ENCODE measurements around the gene KAZN.

Gene KAZN

DNA sequence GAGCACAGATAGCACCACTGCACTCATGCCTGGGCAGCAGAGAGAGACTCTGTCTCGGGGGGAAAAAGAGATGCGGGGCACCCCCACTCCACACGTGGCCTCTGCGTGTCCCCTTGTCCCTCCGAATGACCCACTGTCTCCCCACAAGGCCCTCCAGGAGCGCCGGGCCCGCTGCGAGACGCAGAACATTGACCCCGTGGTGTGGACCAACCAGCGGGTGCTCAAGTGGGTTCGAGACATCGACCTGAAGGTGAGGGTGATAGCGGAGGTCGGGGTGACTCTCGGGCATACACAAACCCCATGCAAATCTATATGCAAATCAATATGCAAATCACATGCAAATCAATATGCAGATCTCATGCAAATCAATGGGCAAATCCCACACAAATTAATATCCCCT lies 504.7 kb downstream of the KAZN start:
- DNase-seq: no peak

GRCh38 chr1:15103906-15104305 lies 505.4 kb downstream of the KAZN start:
- DNase-seq: no peak

- DNase-seq: no peak
These were observed 506.3 kb downstream of the KAZN start for GRCh38 chr1:15104768-15105167.

- no peak for DNase-seq
These were observed 508.1 kb downstream of the KAZN start for GRCh38 chr1:15106608-15107007.

- DNase-seq: no peak
These were observed 508.7 kb downstream of the KAZN start for GRCh38 chr1:15107058-15107687.

GRCh38 chr1:15107911-15108310 lies 509.4 kb downstream of the KAZN start:
- no peak for DNase-seq

- no peak for DNase-seq
These were observed 511.8 kb downstream of the KAZN start for GRCh38 chr1:15110128-15110866.

DNA sequence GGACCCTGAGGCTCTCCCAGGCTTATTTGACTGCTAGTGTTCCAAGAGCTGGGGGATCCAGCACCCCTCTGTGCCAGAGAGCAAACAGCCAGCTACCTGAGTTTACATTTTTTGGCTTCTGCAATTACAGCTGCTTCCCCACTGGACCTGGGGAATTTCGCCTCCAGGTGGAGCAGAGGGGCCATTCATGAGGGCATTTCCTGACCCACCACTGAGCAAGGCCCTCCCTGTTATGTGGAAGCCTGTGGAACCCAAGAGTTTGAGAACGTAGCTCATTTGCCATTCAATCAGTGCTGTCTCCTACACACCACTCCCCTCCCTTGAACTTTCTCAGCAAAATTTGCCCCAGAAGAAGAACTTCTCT lies 512.4 kb downstream of the KAZN start:
- no peak for DNase-seq

GRCh38 chr1:15113146-15113545 lies 514.7 kb downstream of the KAZN start:
- no peak for DNase-seq

DNA sequence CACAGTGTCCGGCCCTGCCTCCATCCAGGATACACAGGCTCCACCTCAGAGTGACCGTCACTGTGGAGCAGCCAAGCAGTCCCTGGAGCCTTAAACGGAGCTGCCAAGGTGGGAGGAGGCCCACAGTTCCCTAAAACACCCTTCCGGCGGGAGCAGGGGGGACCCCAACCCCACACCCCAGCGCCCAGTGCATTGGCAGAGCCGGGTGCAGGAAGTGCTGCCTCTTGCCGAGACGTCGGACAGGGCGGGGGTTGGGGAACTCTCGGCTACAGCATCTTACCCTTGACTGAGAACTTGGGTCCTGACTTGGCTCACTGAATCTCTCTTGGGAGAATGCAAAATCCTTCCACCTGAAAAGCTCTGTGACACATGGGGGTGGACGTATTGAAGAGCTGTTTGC lies 516.4 kb downstream of the KAZN start:
- no peak for DNase-seq

DNA sequence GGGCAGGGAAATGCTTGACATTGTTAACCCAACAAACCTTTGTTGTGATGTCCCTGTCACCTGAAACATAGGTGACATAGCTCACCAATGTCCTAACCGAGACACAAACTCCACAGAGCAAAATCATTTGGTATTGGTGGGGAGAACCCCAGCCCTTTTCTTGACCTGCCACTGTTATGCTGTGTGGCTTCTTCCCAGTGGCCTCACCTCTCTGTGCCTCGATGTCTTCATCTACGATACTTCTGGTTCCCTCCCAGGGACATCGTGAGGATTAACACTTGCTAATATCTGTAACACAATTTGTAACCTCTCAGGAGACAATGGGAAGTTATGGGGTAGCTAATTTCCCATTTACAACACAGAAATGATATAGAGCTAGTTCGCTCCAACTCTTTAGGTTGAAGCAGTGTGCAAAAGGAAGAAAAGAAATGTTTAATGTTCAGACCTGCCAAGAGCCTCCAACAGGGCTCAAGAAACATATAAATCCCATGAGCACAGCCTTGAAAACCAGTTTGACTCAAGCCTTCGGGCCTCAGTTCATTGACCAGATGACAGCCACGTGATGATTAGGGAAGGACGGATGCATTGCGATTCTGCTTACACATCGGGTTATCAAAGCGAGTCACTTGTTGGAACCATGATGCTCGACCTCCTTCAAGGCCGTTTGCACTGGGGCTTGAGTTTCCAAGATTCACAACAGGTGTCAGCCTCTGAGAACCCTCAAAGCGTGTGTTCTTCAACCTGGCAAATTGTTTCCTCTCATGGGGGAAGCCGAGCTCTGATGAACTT lies 517.3 kb downstream of the KAZN start:
- DNase-seq: no peak

DNA sequence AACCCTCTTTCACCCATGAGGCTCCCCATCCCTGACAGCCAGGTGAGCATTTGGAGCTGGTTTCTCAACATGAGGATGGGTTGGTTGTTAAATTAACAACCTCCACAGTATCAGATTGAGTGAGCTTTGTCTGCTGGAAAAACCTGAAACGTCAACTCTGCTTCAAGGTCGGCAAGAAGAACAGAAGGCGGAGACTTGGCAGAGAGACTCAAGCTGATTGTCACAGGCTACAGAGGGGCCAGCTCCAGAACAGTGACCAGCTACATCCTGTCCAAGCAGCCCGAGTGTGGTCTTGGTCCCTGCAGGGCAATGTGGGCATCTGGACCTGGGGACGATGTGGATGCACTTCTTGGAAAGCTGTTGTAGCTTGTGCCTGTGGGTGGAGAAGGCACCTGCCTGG lies 518.5 kb downstream of the KAZN start:
- no peak for DNase-seq

- no peak for DNase-seq
These were observed 519.3 kb downstream of the KAZN start for GRCh38 chr1:15117671-15118325.

GRCh38 chr1:15118579-15118978 lies 520.1 kb downstream of the KAZN start:
- DNase-seq: no peak

DNA sequence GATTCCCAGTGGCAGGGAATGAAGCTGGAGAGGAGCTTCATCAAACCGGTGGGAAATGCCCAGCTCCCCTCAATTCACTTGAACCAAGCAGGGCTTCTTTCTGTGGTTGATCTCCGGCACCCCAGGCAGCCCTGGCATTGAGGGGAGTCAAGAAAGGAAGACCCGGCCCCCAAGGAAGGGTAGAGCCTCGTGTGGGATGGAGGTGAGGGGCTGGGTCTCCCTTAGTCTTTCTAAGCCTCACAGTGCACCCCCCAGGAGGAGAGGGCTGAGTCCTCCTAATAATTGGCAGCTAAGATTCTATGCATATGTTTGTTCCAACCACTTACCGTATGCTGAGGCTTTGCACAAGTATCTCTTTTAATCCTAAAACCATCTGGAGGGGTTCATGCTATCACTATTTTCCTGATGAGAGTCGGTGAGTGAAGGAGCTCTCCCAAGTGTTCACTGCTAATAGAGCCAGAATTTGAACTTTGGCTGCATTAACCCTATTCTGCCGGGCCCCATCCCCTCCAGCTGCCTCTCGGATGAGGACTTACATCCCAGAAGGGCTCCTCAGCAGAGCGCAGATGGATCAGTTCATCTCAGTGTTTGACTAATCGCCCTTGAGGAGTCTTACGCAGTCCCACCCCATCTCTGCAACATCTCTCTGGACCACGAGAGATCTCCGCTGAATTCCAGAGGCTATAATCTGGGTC lies 521.9 kb downstream of the KAZN start:
- no peak for DNase-seq

GRCh38 chr1:15122331-15122730 lies 523.8 kb downstream of the KAZN start:
- DNase-seq: no peak

DNA sequence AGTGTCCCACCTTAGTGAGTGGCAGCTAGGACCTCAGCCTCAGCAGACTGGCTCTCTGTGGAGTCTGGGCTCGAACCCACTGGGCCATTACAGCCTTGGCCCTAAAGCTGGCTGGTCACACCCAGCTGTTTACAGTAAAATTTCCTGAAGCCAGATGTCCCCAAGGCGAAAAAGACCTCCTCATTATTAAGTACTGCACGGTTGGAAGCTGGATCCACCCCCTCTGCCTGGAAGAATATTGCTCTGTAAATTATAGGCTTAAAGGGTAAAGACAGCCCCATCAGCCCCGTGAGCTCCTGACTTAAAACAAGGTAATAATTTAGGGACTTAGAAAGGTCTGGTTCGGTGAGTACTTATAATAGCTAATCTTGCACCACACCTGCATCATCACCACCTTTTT lies 524.8 kb downstream of the KAZN start:
- no peak for DNase-seq

- no peak for DNase-seq
These were observed 525.4 kb downstream of the KAZN start for GRCh38 chr1:15123925-15124324.

DNA sequence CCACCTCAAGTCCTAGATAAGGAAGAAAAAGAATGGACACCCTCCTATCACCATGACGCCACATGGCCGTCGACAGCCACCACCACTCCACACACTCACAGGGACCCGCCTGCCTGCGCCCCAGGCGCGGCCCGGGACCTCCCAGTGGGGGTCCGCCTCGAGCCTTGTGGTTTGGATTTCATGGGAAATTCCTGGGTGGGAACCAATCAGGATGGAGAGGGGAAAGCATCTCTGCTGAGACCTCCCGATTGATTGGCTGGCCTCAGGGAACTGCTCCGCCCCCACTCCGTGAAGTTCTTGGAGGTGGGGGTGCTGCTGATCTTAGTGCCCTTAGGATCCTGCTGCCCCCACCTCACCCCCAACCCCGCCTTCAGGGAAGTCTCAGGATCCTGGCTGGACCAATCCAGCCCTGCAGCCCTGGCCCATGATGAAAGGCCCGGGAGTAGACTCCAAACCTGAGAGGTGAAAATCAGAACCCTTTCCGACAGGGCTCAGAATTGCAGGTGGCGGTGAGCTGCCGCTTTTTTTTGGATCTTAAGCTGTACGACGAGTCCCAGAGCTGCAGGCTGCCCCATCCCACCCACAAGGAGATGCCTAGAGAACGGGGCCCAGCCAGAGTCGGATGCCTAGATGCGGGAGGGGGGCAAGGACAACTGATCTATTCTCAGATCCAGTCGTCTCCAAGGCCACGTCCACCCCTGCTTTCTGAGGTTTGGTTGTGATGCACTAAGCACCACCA lies 526.0 kb downstream of the KAZN start:
- DNase-seq: no peak

DNA sequence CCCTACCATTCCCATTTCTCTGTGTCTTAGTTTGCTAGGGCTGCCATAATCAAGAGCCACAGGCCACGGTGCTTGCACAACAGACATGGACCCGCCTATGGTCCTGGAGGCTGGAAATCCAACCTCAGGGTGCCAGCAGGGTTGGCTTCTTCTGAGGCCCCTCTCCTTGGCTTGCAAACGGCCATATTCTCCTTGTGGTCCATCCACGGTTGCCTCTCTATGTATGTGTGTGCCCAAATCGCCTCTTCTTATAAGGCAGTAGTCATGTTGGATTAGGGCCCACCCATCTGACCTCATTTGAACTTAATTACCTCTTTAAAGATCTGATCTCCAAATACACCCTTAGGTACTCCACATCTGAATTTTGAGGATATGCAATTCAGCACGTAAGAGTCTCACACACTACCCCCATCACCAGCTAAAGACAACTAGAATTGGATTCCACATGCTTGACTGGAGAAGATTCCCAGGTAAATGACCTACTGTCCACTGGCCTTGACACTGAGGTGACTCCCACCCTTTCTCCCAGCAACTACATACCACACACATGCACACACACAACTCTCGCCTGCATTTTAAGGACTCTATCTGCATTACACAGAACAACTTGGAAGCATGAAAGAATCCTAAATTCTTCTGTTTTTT lies 526.7 kb downstream of the KAZN start:
- no peak for DNase-seq

DNA sequence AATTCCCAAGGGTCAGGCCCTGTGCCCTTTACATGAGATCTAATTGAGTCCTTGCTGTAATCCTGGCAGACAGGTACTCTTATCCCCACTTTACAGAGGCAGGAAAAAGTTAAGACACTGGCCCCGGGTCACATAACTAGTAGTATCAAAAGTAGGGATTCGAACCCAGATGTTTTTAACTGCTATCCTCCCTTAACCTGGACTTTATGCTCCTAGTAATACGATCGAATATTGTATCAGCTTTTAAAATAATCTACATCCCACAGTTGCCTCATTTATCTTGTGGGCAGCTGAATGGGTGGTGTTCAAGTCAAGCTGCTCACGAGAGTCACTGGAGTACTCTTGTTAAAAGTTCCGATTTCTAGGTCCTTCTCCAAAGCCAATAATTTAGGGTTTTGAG lies 529.6 kb downstream of the KAZN start:
- DNase-seq: no peak
